MM.1S (cell line): ENCODE results near the gene RERE.
A peak's percentile ranks its signal among the peaks of the same experiment; 100 is the strongest.

Source experiments
- DNase-seq: peaks from one replicate; pipeline ENCODE4 v3.0.0-alpha.2; 2015
- H2AFZ ChIP-seq: fragments of 300-600 bp; sonication (generic); 2 replicates; pipeline ENCODE4 v1.6.0; 2016; ENCODE audit warnings: antibody characterized with exemption, low read length
- H3F3A ChIP-seq: fragments of 300-600 bp; sonication (generic); 2 replicates; pipeline ENCODE4 v1.6.1; 2016; ENCODE audit warnings: mild to moderate bottlenecking, antibody characterized with exemption, low read length, moderate library complexity, mixed read lengths; ENCODE audit not compliant: insufficient read depth
- H3K27ac ChIP-seq: fragments of 300-600 bp; sonication (generic); 2 replicates; pipeline ENCODE4 v1.5.1; 2016; ENCODE audit warnings: mild to moderate bottlenecking, low read length
- H3K27me3 ChIP-seq: fragments of 300-600 bp; sonication (generic); replicated peaks from 2 replicates; pipeline ENCODE4 v1.6.0; 2016; ENCODE audit warnings: low read length; ENCODE audit not compliant: insufficient read depth
- H3K36me3 ChIP-seq: fragments of 300-600 bp; sonication (generic); replicated peaks from 2 replicates; pipeline ENCODE4 v1.6.1; 2016; ENCODE audit warnings: mild to moderate bottlenecking, low read length, mixed read lengths; ENCODE audit not compliant: insufficient read depth
- H3K4me1 ChIP-seq: fragments of 300-600 bp; sonication (generic); 2 replicates; pipeline ENCODE4 v1.6.1; 2016; ENCODE audit warnings: low read length, mixed read lengths
- H3K4me2 ChIP-seq: fragments of 300-600 bp; sonication (generic); 2 replicates; pipeline ENCODE4 v1.6.0; 2016; ENCODE audit warnings: low read depth, low read length
- H3K4me3 ChIP-seq: fragments of 300-600 bp; sonication (generic); 2 replicates; pipeline ENCODE4 v1.5.1; 2016; ENCODE audit warnings: low read length, mixed read lengths
- H3K79me2 ChIP-seq: fragments of 300-600 bp; sonication (generic); 2 replicates; pipeline ENCODE4 v1.6.1; 2016; ENCODE audit warnings: mixed run types, low read length, mixed read lengths
- H3K9ac ChIP-seq: fragments of 300-600 bp; sonication (generic); 2 replicates; pipeline ENCODE4 v1.6.1; 2016; ENCODE audit warnings: low read length, mixed read lengths
- H3K9me2 ChIP-seq: fragments of 300-600 bp; sonication (generic); replicated peaks from 2 replicates; pipeline ENCODE4 v1.6.1; 2016; ENCODE audit warnings: mild to moderate bottlenecking, low read length, mixed read lengths; ENCODE audit not compliant: insufficient read depth
- H3K9me3 ChIP-seq: fragments of 300-600 bp; sonication (generic); replicated peaks from 2 replicates; pipeline ENCODE4 v1.6.1; 2016; ENCODE audit warnings: mild to moderate bottlenecking, low read length, mixed read lengths; ENCODE audit not compliant: insufficient read depth
- H4K20me1 ChIP-seq: fragments of 300-600 bp; sonication (generic); 2 replicates; pipeline ENCODE4 v1.6.1; 2016; ENCODE audit warnings: mild to moderate bottlenecking, low read length, moderate library complexity, mixed read lengths; ENCODE audit not compliant: insufficient read depth
- CTCF ChIP-seq: fragments of 300-600 bp; sonication (generic); IDR thresholded peaks from 2 replicates; pipeline ENCODE4 v1.5.1; 2016; ENCODE audit warnings: antibody characterized with exemption, low read length, mixed read lengths
- EZH2 ChIP-seq: fragments of 300-600 bp; sonication (generic); optimal IDR thresholded peaks from 2 replicates; pipeline ENCODE3; 2017; ENCODE audit warnings: low read depth, mild to moderate bottlenecking, antibody characterized with exemption, low read length, mixed read lengths
- EZH2phosphoT487 ChIP-seq: fragments of 300-600 bp; sonication (generic); IDR thresholded peaks from 2 replicates; pipeline ENCODE4 v1.6.1; 2018; ENCODE audit warnings: antibody characterized with exemption, low read length

RERE gene

GRCh38 chr1:8702850-8703810 is 114.3 kb downstream of the RERE start:
- Histone ChIP-seq H3K4me2 (peak overlapping the region; percentile 84), H2AFZ (peak overlapping the region; percentile 62; the same call in 1 of the 2 replicates), H3K79me2 (peaks cover 42% of the 10 kb centered on the region), H3K4me3 (peak overlapping the region; percentile 72), H3F3A (peaks cover 44% of the 10 kb centered on the region), H3K4me1 (peaks cover 30% of the 10 kb centered on the region), H3K27me3 (no peaks in the 10 kb centered on the region), H3K36me3 (no peaks in the 10 kb centered on the region), H3K9me3 (no peaks in the 10 kb centered on the region), H3K9ac (peak overlapping the region; percentile 75), H3K9me2 (no peaks in the 10 kb centered on the region), H3K27ac (peak overlapping the region; percentile 65), H4K20me1 (no peaks in the 10 kb centered on the region)
- TF ChIP-seq EZH2 (no peak), CTCF (no peak), EZH2phosphoT487 (no peak)
- DNase-seq, result peak; percentile 93

GRCh38 chr1:8702472-8702849 is 115.0 kb downstream of the RERE start:
- H3K27me3 ChIP-seq, result no peaks in the 10 kb centered on the region
- TF ChIP-seq EZH2phosphoT487 (no peak), EZH2 (no peak), CTCF (no peak)
- no peaks in the 10 kb centered on the region for H3K9me2 ChIP-seq
- peak overlapping the region; percentile 72 for H3K4me3 ChIP-seq
- H3F3A ChIP-seq, result peaks cover 44% of the 10 kb centered on the region
- H3K4me2 ChIP-seq, result peak overlapping the region; percentile 84
- peak overlapping the region; percentile 65 for H3K27ac ChIP-seq
- peak overlapping the region; percentile 22 for H2AFZ ChIP-seq
- peaks cover 30% of the 10 kb centered on the region for H3K4me1 ChIP-seq
- no peaks in the 10 kb centered on the region for H3K9me3 ChIP-seq
- peak overlapping the region; percentile 75 for H3K9ac ChIP-seq
- peak; percentile 12 for DNase-seq
- no peaks in the 10 kb centered on the region for H3K36me3 ChIP-seq
- no peaks in the 10 kb centered on the region for H4K20me1 ChIP-seq
- peaks cover 48% of the 10 kb centered on the region for H3K79me2 ChIP-seq

GRCh38 chr1:8701794-8702471 is 115.5 kb downstream of the RERE start:
- peak overlapping the region; percentile 22 for H2AFZ ChIP-seq
- H3K9me3 ChIP-seq, result no peaks in the 10 kb centered on the region
- no peak for TF ChIP-seq EZH2
- no peak for TF ChIP-seq EZH2phosphoT487
- no peak for TF ChIP-seq CTCF
- DNase-seq, result peak; percentile 64
- no peaks in the 10 kb centered on the region for H4K20me1 ChIP-seq
- peaks cover 30% of the 10 kb centered on the region for H3K4me1 ChIP-seq
- H3K9ac ChIP-seq, result peak overlapping the region; percentile 75
- no peaks in the 10 kb centered on the region for H3K36me3 ChIP-seq
- peak overlapping the region; percentile 84 for H3K4me2 ChIP-seq
- no peaks in the 10 kb centered on the region for H3K9me2 ChIP-seq
- H3K27ac ChIP-seq, result peak overlapping the region; percentile 65
- no peaks in the 10 kb centered on the region for H3K27me3 ChIP-seq
- peaks cover 53% of the 10 kb centered on the region for H3K79me2 ChIP-seq
- H3K4me3 ChIP-seq, result peak overlapping the region; percentile 72
- H3F3A ChIP-seq, result peaks cover 44% of the 10 kb centered on the region
